Skeletal muscle tissue (tissue), 4 donors: Measurements from ENCODE around the gene KIF5C. TPM values are rescaled to one million over a fixed set of nuclear protein-coding genes. Genes with fewer than 3 reads are reported as not detected.

Experiments
- H3K27ac ChIP-seq: one replicate; pipeline ENCODE4 v1.7.0; 2013; ENCODE audit warnings: mild to moderate bottlenecking, low read depth, low read length, inconsistent platforms
- H3K27me3 ChIP-seq, 3 donors: one replicate each; pipeline ENCODE4 v1.7.0; 2013; ENCODE audit warnings: low read length in 3 of 3; ENCODE audit not compliant: control insufficient read depth in 3 of 3, insufficient read depth in 3 of 3
- H3K36me3 ChIP-seq, 3 donors: one replicate each; pipeline ENCODE4 v1.7.0; 2013; ENCODE audit warnings: low read length in 3 of 3; ENCODE audit not compliant: control insufficient read depth in 3 of 3, insufficient read depth in 3 of 3
- H3K4me1 ChIP-seq, 3 donors: one replicate each; pipeline ENCODE4 v1.7.0; 2013; ENCODE audit warnings: low read length in 3 of 3, mild to moderate bottlenecking in 3 of 3; ENCODE audit not compliant: control insufficient read depth in 3 of 3, insufficient read depth in 3 of 3
- H3K4me3 ChIP-seq, 3 donors: one replicate each; pipeline ENCODE4 v1.7.0; 2013; ENCODE audit warnings: low read length in 3 of 3
- H3K9ac ChIP-seq, 3 donors: one replicate each; pipeline ENCODE4 v1.7.0; 2013; ENCODE audit warnings: low read length in 3 of 3, mild to moderate bottlenecking in 3 of 3, moderate library complexity in 2 of 3, low read depth in 1 of 3
- H3K9me3 ChIP-seq, 3 donors: one replicate each; pipeline ENCODE4 v1.7.0; 2013; ENCODE audit warnings: low read length in 3 of 3; ENCODE audit not compliant: control insufficient read depth in 3 of 3
- total RNA-seq: library from RNA; depleted of rRNA; stranded (reverse); fragments of >200 nt; gene quantifications from one replicate; pipeline ENCODE4 v1.2.3, GENCODE V29; 2014
- donor health status: Osteomylitis.

The KIF5C gene
- total RNA-seq, 1 donor from 2014 or later = 1.0 TPM

DNA sequence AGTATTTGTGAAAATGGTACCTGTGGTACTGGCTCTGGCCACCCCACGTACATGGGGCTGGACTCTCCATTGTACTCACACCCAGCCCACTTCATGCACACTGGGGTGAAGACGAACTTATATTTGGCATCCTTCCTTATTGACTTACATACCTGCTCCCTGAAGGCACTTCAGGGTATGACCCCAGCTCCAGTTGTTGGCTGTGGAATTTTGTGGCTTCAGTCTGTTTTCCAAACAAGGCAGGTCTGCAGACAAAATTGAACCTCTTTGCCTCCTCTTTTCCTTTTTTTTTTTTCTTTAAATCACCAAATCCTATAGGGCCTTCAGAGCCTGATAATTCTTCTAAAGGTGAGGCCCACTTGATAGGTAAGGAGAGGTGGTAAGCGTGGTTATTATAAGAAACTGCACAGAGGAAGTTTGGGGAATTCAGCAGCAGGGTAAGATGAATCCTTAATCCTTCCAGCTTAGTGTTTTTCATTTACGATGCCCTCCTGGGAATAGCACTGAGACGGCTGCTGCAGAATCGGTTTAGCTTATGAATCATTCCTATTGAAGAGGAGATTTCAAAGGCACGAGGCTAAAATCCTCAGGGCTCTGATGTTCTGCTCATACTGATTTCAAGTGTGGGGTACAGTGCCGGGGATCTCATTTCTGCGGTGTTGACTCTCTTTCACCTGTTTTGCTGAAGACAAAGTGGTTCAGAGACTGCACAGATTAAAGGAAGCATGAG, 55.2 kb downstream of the KIF5C start:
- H3K4me1 ChIP-seq = no peaks in the 10 kb centered on the region
- H3K27me3 ChIP-seq = peaks cover 0 to 4% (median 2%) of the 10 kb centered on the region in 3 donors
- H3K4me3 ChIP-seq = no peak overlapping the region
- H3K27ac ChIP-seq = no peak overlapping the region
- no peaks in the 10 kb centered on the region for H3K36me3 ChIP-seq
- peaks cover 0 to 3% (median 0%) of the 10 kb centered on the region in 3 donors for H3K9me3 ChIP-seq
- H3K9ac ChIP-seq = no peak overlapping the region

DNA sequence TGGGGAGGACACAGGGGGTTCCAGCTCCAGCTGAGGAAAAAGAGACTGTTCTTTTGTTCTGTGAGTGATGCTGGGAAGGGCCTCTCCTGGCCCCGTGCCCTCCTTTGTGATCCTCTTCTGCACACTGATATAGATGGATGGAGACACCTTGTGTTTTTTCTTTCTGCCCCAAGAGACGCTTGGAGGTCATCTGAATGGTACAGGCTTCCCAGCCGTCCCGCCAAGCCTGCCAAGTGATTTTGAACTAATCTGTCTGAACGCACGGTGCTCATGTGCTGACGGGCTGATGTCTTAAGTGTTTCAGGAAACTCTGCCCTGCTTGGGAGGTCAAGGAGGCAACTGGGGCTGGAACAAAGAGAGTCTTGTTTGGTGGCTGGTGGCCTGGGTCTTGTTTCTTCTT, 57.5 kb downstream of the KIF5C start:
- Histone ChIP-seq H3K4me1 (no peaks in the 10 kb centered on the region), H3K27me3 (peaks cover 0 to 4% (median 2%) of the 10 kb centered on the region in 3 donors), H3K4me3 (no peak overlapping the region), H3K9me3 (peaks cover 0 to 3% (median 0%) of the 10 kb centered on the region in 3 donors), H3K9ac (no peak overlapping the region), H3K36me3 (no peaks in the 10 kb centered on the region), H3K27ac (no peak overlapping the region)

DNA sequence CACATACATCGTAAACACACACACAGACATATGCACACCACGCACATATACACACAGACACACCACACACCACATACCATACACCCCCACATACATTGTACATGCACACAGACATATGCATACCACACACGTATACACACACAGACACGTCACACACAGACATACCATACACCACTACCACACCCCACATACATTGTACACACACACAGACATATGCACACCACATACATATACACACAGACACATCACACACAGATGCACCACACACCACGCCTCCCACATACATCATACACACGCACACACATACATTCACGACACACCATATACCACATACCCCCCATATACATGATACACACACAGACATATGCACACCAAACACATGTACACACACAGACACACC, 58.4 kb downstream of the KIF5C start:
- Histone ChIP-seq H3K9me3 (peaks cover 0 to 3% (median 0%) of the 10 kb centered on the region in 3 donors), H3K9ac (no peak overlapping the region)

DNA sequence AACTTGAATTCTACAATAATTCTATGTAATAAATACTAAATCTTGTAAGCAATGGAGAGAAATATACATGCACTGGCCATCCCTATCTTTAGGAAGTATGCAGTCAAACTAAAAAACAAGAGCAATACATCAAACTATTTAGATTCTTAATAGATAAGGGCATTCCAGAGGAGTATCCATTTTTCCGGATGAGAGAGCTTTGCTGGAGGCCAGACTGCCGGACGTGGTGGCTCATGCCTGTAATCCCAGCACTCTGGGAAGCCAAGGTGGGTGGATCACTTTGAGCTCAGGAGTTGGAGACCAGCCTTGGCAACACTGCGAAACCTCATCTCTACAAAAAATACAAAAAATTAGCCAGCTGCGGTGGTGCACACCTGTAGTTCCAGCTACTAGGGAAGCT, 60.8 kb downstream of the KIF5C start:
- Histone ChIP-seq H3K4me3 (no peak overlapping the region), H3K9me3 (peaks cover 0 to 3% (median 0%) of the 10 kb centered on the region in 3 donors), H3K27me3 (peaks cover 0 to 4% (median 2%) of the 10 kb centered on the region in 3 donors), H3K9ac (no peak overlapping the region), H3K27ac (no peak overlapping the region), H3K36me3 (no peaks in the 10 kb centered on the region), H3K4me1 (no peaks in the 10 kb centered on the region)

More for the DNA sequence above, 58.4 kb downstream of the KIF5C start:
- Histone ChIP-seq H3K4me3 (no peak overlapping the region), H3K27me3 (peaks cover 0 to 4% (median 2%) of the 10 kb centered on the region in 3 donors), H3K36me3 (no peaks in the 10 kb centered on the region), H3K27ac (no peak overlapping the region), H3K4me1 (no peaks in the 10 kb centered on the region)

DNA sequence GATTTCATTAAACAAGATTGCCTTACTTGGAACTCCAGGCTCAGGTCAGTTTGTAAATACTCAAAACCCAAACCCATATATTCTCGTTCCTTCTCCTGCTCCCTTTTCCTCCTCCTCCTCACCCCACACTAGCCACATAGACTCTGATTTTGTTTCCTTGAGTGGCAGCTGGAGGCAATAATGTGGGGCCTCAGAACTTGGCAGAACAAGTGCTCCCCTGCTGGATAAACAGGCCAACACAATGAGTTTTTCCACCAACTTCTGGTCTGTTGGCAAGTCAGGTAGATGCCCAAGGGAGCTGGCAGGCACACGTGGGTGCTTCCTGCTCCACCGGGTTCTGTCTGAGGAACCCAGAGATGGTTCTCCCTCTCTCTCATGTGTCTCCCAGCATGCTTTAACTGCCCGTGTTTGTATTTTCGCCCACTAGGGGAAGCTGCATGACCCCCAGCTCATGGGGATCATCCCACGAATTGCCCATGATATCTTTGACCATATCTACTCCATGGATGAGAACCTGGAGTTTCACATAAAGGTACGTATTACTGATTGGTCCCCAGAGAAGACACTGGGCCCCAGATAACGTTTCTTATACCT, 61.9 kb downstream of the KIF5C start:
- Histone ChIP-seq H3K4me1 (no peaks in the 10 kb centered on the region), H3K27ac (no peak overlapping the region), H3K9me3 (peaks cover 0 to 3% (median 0%) of the 10 kb centered on the region in 3 donors), H3K36me3 (no peaks in the 10 kb centered on the region), H3K27me3 (peaks cover 0 to 4% (median 2%) of the 10 kb centered on the region in 3 donors), H3K9ac (no peak overlapping the region), H3K4me3 (no peak overlapping the region)

DNA sequence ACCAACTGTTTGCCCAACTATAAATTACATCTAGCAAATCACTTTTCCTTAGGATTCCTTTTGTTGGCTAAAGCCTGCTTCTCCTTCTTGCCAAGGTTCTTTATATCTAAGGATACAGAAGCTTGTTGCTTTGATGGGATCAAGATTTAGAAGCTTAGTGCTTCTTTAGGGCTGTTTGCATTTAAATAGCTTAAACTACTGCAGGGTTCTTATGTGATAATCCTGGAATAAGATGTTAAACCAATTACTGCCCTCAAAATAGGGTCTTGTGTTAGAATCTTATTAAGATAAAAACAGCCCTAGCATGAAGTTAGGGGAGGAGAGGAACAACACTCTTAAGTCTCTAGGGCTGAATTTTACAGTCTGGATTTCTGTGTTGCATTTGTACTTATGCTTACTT, 64.2 kb downstream of the KIF5C start:
- H3K9me3 ChIP-seq = peaks cover 0 to 3% (median 0%) of the 10 kb centered on the region in 3 donors
- H3K4me1 ChIP-seq = no peaks in the 10 kb centered on the region
- peaks cover 0 to 2% (median 0%) of the 10 kb centered on the region in 3 donors for H3K27me3 ChIP-seq
- H3K9ac ChIP-seq = no peak overlapping the region
- no peak overlapping the region for H3K4me3 ChIP-seq
- H3K27ac ChIP-seq = no peak overlapping the region
- no peaks in the 10 kb centered on the region for H3K36me3 ChIP-seq

DNA sequence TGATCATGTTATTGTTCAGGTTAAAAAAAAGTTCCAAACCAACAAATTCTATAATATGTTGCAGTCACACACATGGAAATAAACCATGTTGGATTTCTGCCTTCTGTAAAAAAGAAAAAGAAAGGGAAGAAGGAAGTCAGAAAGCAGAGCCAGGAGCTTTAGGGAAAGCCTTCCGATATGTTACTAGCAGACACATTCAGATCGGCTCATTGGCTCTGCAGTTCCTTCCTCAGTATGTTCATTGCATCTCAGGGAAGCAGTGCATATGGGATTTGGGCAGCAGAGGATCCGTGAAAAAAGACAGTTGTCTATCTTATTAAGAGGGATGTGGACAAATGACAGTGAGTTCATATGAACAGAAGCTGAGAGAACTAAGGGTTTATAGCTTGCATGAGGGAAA, 68.1 kb downstream of the KIF5C start:
- H3K27ac ChIP-seq = no peak overlapping the region
- H3K27me3 ChIP-seq = no peaks in the 10 kb centered on the region
- no peak overlapping the region for H3K4me3 ChIP-seq
- no peaks in the 10 kb centered on the region for H3K9me3 ChIP-seq
- no peaks in the 10 kb centered on the region for H3K36me3 ChIP-seq
- no peak overlapping the region for H3K9ac ChIP-seq
- no peaks in the 10 kb centered on the region for H3K4me1 ChIP-seq

DNA sequence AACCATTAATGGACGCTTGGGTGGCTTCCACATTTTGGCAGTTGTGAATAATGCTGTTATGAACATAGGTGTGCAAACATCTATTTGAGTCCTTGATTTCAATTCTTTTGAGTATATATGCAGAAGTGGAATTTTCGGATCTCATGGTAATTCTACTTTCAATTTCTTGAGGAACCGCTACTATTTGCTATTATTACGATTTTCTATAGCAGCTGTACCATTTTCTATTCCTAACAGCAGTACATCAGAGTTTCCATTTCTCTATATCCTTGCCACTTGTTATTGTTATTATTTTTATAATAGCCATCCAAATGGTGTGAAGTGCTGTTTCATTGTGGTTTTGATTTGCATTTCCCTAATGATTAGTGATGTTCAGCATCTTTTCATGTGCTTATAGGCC, 69.5 kb downstream of the KIF5C start:
- no peaks in the 10 kb centered on the region for H3K36me3 ChIP-seq
- no peaks in the 10 kb centered on the region for H3K4me1 ChIP-seq
- no peak overlapping the region for H3K4me3 ChIP-seq
- no peaks in the 10 kb centered on the region for H3K27me3 ChIP-seq
- H3K27ac ChIP-seq = no peak overlapping the region
- no peak overlapping the region for H3K9ac ChIP-seq
- H3K9me3 ChIP-seq = no peaks in the 10 kb centered on the region

DNA sequence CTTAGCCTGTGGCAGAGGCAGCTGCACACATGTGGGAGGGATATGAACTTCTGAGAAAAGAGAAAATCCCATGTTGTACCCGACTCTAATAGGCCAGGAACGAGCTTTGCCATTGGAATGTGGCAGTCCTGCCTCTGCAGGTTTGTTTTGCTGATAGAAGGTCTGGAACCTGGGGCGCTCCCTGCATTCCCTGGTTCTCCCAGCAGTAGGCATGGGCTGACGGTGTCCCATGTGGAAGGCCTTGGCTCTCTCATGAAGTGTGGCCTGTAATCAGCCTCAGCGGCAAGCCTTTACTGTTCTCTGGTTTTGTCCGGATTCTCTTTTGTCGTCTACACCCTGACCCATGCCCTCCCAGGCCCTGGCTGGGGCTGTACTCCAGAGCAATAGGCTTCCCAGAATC, 72.3 kb downstream of the KIF5C start:
- Histone ChIP-seq H3K9me3 (no peaks in the 10 kb centered on the region), H3K27ac (no peak overlapping the region), H3K4me3 (no peak overlapping the region), H3K4me1 (no peaks in the 10 kb centered on the region), H3K27me3 (no peaks in the 10 kb centered on the region), H3K36me3 (no peaks in the 10 kb centered on the region), H3K9ac (no peak overlapping the region)

DNA sequence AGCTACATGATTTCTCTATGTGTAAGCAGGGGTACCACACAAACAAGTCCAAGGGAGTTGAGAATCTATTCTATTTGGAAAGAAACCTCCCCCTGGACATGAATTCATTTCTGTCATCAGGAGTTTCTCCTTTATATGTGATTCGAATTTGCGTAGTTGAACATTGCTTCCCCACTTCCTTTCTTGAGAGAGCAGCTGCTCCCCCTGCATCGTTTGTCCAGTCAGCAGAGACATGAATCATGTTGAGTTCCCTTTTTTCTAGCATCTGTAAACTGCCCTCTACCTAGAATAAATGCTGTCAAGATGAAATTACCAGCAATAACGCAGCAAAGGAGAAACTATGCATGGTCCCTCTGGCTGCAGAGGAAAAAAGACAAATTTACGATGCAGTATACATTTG, 73.8 kb downstream of the KIF5C start:
- no peaks in the 10 kb centered on the region for H3K4me1 ChIP-seq
- no peak overlapping the region for H3K27ac ChIP-seq
- no peak overlapping the region for H3K9ac ChIP-seq
- no peaks in the 10 kb centered on the region for H3K36me3 ChIP-seq
- no peak overlapping the region for H3K4me3 ChIP-seq
- no peaks in the 10 kb centered on the region for H3K27me3 ChIP-seq
- H3K9me3 ChIP-seq = no peaks in the 10 kb centered on the region
